HL-60 (cell line): ENCODE measurements around the gene SPATA16.

Source experiments
- DNase-seq, 2 experiments: peaks; one replicate each; pipeline ENCODE4 v3.0.0-alpha.2; 2010 to 2020; ENCODE audit warnings: low read depth in 1 of 2, low spot score in 1 of 2
- H3K27ac ChIP-seq: fragments of 250-450 bp; sonication (Bioruptor Pico); replicated peaks from 2 replicates; pipeline ENCODE4 v1.5.1; 2020; ENCODE audit warnings: mild to moderate bottlenecking, moderate library complexity
- H3K27me3 ChIP-seq: fragments of 250-450 bp; sonication (Bioruptor Pico); 2 replicates; pipeline ENCODE4 v1.5.1; 2021; ENCODE audit warnings: mild to moderate bottlenecking, moderate library complexity; ENCODE audit not compliant: insufficient read depth, poor library complexity, severe bottlenecking
- H3K4me3 ChIP-seq: replicated peaks from 2 replicates; pipeline ENCODE4 v1.5.1; 2011; ENCODE audit warnings: mild to moderate bottlenecking, control low read depth, low read length; ENCODE audit not compliant: insufficient read depth
- CTCF ChIP-seq: IDR thresholded peaks from one replicate; pipeline ENCODE4 v1.5.1; 2011; ENCODE audit warnings: low read length, control low read depth, inconsistent platforms; ENCODE audit not compliant: insufficient read depth
- GABPA ChIP-seq: IDR thresholded peaks from 2 replicates; pipeline ENCODE4 v1.6.1; 2012; ENCODE audit warnings: low read depth
- POLR2AphosphoS5 ChIP-seq: IDR thresholded peaks from 2 replicates; pipeline ENCODE4 v1.6.1; 2012; ENCODE audit warnings: low read depth
- SPI1 ChIP-seq: IDR thresholded peaks from 2 replicates; pipeline ENCODE4 v1.6.1; 2012; ENCODE audit warnings: low read depth, mild to moderate bottlenecking, borderline replicate concordance
- TF ChIP-seq, protein P1 (sequence below): IDR thresholded peaks from 2 replicates; pipeline ENCODE4 v1.6.1; 2012; ENCODE audit warnings: low read depth; ENCODE audit not compliant: insufficient replicate concordance

The SPATA16 gene

GRCh38 chr3:173153631-173154030 is 12.6 kb upstream of the SPATA16 start:
- H3K4me3 ChIP-seq = no peak overlapping the region
- no peak overlapping the region for H3K27ac ChIP-seq
- no peak for DNase-seq
- no peaks in the 10 kb centered on the region for H3K27me3 ChIP-seq
- TF ChIP-seq, protein P1, sequence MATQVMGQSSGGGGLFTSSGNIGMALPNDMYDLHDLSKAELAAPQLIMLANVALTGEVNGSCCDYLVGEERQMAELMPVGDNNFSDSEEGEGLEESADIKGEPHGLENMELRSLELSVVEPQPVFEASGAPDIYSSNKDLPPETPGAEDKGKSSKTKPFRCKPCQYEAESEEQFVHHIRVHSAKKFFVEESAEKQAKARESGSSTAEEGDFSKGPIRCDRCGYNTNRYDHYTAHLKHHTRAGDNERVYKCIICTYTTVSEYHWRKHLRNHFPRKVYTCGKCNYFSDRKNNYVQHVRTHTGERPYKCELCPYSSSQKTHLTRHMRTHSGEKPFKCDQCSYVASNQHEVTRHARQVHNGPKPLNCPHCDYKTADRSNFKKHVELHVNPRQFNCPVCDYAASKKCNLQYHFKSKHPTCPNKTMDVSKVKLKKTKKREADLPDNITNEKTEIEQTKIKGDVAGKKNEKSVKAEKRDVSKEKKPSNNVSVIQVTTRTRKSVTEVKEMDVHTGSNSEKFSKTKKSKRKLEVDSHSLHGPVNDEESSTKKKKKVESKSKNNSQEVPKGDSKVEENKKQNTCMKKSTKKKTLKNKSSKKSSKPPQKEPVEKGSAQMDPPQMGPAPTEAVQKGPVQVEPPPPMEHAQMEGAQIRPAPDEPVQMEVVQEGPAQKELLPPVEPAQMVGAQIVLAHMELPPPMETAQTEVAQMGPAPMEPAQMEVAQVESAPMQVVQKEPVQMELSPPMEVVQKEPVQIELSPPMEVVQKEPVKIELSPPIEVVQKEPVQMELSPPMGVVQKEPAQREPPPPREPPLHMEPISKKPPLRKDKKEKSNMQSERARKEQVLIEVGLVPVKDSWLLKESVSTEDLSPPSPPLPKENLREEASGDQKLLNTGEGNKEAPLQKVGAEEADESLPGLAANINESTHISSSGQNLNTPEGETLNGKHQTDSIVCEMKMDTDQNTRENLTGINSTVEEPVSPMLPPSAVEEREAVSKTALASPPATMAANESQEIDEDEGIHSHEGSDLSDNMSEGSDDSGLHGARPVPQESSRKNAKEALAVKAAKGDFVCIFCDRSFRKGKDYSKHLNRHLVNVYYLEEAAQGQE = no peak
- no peak for TF ChIP-seq POLR2AphosphoS5

- no peak for DNase-seq
- Histone ChIP-seq H3K4me3 (no peak overlapping the region), H3K27me3 (peaks cover 2% of the 10 kb centered on the region), H3K27ac (no peak overlapping the region)
- no peak for TF ChIP-seq SPI1
Measured at GRCh38 chr3:173139420-173139819, 1.6 kb downstream of the SPATA16 start.

DNA sequence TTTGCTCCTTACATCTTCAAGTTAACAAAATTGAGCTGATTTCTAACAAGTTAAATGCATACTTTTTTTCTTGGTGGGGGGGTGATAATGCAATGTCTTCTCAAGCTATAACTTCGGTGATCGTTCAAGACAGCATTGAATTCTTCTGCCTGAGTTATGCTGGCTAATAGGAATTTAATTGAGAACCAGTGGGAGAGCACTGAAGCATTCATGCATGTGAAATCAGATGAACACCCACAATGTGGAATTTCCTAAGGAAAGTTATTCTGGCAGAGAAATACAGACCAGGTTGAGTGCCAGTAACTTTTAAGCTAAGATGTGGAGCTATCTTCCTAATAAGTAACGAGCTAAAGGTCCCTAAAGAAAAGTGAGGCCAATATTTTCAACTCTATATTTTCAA is 3.0 kb downstream of the SPATA16 start:
- Histone ChIP-seq H3K27me3 (peaks cover 2% of the 10 kb centered on the region), H3K27ac (no peak overlapping the region), H3K4me3 (no peak overlapping the region)
- TF ChIP-seq CTCF (no peak), POLR2AphosphoS5 (no peak), GABPA (no peak), SPI1 (no peak)
- TF ChIP-seq, protein P1 = no peak
- DNase-seq = no peak

DNA sequence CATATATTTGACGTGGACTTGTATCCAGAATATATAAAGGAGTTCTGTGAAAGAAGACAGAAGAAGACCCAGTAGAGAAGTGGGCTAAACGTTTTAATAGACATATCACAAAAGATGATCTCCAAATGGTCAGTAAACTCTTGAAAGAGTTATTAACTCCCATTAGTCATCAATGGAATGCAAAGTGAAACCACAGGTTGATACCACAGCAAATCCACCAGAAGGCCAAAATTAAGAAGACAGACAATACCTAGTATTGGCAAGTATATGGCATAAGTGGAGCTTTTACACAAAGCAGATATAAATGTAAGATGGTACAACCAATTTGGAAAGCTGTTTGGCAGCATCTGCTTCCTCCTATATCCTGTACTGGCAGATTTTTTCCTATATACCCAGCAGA is 6.0 kb downstream of the SPATA16 start:
- no peak for DNase-seq

More for the DNA sequence above, 6.0 kb downstream of the SPATA16 start:
- H3K4me3 ChIP-seq = no peak overlapping the region
- H3K27me3 ChIP-seq = no peaks in the 10 kb centered on the region
- TF ChIP-seq SPI1 = no peak
- TF ChIP-seq GABPA = no peak
- TF ChIP-seq POLR2AphosphoS5 = no peak
- TF ChIP-seq, protein P1 = no peak
- no peak for TF ChIP-seq CTCF
- H3K27ac ChIP-seq = no peak overlapping the region
